GM21825 (cell line): ENCODE results near the gene APCDD1L.
"Not testable (repeated sequence)": the region's sequence is repeated elsewhere in the genome, so short reads cannot be mapped to it uniquely, and the experiment has no call there.

Experiments used
- ATAC-seq: cut with Tn5 transposase; IDR thresholded peaks from one replicate; pipeline ENCODE4 v1.9.1; 2021; ENCODE audit warnings: mild to moderate bottlenecking, moderate library complexity; ENCODE audit not compliant: unreplicated experiment

The APCDD1L gene

GRCh38 chr20:58446264-58446959 is 68.8 kb downstream of the APCDD1L start:
- no peak for ATAC-seq

- no peak for ATAC-seq
Observed at GRCh38 chr20:58444746-58445255, 70.4 kb downstream of the APCDD1L start.

GRCh38 chr20:58441723-58442122 is 73.5 kb downstream of the APCDD1L start:
- ATAC-seq, result no peak

DNA sequence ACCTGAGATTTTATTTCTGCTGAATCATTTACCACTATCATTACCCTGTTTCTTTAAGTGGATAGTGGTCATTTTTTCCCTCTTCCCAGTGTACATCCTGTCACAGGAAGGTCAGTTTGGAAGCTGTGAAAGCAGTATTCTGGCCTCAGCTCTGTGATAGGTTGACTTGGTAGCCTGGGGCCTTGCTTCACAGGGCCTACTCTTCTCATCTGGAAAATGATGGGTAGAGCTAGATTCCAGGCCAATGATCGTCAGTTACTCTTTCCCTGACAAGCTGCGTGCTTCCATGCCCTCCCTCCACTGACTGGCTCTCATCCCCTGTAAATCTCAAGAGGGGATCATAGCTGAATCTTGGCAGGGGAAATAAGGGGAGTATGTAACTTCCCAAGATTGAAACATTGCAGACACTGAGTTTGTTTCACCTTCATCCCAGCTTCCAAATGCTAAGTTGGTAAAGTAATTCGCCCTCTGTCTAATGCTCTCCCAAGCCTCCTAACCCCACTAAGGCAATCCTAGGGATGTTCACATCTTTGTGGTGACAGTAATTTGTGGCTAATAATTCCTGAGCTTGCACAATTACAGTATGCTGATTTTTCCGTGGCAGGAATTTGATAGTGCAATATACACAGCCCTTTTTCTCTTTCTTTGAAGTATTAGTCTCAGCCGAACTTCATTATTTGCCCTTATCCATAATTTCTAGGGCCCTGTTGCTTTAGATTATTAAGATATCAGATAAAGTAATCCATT is 75.0 kb downstream of the APCDD1L start:
- ATAC-seq, result no peak

GRCh38 chr20:58438970-58439808 is 76.0 kb downstream of the APCDD1L start:
- ATAC-seq, result no peak

DNA sequence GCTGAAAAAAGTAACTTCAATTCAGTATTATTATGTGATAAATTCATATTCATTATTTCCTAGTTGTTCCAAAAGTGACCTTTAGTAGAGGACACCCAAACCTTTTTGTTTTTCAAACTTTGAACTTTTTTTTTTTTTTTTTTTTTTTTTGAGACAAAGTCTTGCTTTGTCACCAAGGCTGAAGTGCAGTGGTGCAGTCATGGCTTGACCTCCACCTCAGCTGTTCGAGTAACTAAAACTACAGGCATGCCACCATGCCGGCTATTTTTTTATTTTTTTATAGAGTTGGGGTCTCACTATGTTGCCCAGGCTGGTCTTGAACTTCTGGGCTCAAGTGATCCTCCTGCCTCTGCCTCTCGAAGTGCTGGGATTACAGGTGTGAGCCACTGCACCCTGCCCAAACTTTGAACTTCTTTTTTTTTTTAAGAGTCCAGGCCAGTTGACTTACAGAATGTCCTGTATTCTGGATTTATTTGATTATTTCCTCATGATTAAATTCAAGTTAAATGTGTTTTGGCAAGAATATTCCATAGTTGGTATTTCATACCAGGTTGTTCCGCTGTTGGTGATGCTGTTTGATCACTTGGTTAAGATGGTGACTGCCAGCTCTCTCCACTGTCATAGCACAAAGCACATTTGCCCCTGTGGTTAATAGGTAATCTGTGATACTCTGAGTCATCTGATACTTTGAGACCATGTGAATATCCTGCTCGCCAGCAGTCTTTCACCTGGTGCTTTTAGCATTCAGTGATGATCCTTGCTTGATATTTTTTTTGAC is 78.1 kb downstream of the APCDD1L start:
- ATAC-seq, result no peak

DNA sequence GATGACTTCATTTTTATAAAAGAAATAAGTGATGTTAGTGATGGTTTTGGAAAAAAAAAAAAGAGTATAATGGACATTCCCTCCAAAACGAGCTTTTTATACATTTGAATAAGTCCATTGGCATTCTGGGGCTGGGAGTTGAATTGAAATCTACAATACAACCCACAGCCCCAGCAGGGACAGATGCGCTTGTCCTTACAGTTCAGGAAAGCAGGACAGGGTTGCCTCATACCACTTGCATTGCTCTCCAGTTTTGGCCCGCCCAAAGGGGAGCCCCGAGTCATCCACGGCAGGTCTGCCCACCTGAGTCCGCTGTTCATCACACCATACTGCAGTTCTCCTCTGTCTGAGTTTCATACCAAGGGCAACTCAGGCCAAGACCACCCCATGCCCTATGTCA is 80.0 kb downstream of the APCDD1L start:
- no peak for ATAC-seq

DNA sequence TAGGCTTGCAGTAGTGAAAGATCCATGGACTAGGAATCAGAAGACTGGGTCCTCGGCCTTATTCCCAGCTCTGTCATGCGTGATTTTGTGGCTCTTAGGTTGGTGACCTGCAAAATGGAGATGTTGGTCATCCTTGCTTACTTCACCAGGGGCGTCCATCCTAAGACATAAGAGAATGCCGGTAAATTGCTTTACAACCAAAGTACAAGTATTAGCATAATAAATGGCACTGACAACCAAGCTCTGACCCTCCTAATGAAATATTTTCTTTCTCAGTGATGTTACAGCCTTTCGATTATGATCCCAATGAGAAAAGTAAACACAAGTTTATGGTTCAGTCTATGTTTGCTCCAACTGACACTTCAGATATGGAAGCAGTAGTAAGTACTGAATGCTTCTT is 80.9 kb downstream of the APCDD1L start:
- ATAC-seq, result no peak

DNA sequence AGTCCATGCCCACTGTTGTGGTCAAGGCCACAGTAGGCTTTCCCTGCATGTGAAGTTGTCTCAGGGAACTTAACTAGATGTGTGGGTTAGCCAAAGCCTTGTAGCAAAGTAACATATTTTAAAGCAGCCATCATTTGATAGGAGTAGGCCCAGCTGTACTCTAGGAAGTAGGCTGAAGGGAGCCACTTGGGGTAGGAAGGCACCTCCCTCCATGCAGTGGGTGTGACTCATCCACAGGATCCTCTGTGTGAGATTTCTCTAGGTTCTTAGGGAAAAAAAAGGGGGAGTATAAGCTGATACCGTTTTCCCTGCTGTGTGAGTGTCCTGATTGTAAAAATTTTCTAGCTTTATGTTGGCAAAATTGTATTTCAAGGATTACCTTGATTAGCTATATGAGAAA is 81.4 kb downstream of the APCDD1L start:
- no peak for ATAC-seq

DNA sequence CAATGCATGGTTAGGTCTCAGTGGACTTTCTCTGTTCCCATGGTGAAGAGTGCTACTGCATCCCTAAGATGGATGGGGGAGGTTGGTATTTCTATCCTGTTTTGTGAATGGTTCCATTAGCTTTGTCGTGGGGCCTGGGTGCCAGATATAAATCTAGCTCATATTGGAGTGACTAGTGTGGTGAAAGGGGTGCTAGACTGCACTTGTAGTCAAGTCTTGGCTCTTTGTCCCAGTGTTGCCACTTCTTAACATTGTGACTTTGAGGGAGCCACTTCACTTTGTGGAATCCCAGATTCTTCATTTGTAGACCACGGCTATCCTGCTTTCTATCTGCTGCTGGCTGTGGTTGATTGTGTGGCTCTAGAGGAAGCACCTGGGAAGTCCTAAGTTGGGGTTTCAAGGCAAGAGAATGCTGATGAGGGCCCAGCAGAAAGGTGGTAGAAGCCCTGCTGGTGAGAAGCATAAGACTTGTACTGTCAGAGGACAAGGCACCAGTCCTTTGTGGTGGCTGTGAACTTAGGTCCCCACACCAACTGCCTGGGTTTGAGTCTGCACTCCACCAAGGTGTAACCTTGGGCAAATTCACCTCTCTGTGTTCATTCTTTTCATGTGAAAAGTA is 82.1 kb downstream of the APCDD1L start:
- ATAC-seq, result no peak

- ATAC-seq, result no peak
Observed at GRCh38 chr20:58432186-58432954, 82.8 kb downstream of the APCDD1L start.

GRCh38 chr20:58431134-58431533 is 84.1 kb downstream of the APCDD1L start:
- no peak for ATAC-seq

DNA sequence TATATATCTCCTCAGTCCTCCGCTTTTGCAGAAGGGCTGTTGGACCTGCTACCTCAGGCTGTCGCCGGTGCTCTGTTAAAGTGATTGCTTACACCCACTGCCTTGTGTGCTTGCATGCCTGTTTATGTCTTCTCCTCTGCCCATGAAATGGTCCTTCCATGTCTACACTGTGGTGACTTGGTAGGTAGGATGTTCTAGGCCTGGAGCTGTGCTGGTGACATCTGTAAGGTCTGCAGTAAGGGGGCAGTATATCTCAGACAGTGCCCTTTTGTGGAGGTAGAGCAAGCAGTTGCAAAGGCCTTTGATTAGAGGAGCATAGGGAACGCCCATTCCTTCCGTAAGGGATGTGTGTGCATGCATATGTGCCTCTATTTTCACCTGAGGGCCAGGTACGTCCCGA is 85.9 kb downstream of the APCDD1L start:
- no peak for ATAC-seq

GRCh38 chr20:58428364-58428763 is 86.8 kb downstream of the APCDD1L start:
- no peak for ATAC-seq

DNA sequence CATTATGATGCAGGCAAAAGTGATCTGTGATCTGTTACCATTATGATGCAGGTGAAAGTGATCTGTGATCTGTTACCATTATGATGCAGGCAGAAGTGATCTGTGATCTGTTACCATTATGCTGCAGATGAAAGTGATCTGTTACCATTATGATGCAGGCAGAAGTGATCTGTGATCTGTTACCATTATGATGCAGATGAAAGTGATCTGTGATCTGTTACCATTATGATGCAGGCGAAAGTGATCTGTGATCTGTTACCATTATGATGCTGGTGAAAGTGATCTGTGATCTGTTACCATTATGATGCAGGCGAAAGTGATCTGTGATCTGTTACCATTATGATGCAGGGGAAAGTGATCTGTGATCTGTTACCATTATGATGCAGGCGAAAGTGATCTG is 87.6 kb downstream of the APCDD1L start:
- ATAC-seq, result not testable (repeated sequence)

- ATAC-seq, result no peak
Observed at GRCh38 chr20:58424218-58424969, 90.8 kb downstream of the APCDD1L start.

DNA sequence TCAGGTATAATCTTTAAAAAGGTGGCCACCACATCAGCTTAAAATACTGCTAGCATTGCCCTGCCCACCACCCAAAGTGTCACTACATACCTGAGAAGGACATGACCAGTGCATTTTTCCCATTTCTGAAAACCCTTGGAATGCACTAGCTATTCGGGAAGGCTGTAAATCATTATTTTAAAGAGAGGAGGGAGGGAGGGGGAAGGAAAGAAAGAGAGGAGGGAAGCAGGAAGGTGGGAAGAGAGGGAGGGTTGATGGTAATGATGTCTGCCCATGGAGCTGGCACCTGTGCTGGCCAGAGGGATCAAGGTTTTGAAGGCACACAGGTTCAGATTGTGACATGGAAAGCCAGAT is 93.7 kb downstream of the APCDD1L start:
- no peak for ATAC-seq

- ATAC-seq, result no peak
Observed at GRCh38 chr20:58420798-58421496, 94.3 kb downstream of the APCDD1L start.
